Panc1 (cell line): ENCODE data around the gene GPX7. TPM values are rescaled to one million over a fixed set of nuclear protein-coding genes. Genes with fewer than 3 reads are reported as not detected.

Source experiments
- ATAC-seq: fragments of 200-7000 bp; cut with Tn5 transposase; 2 replicates; pipeline ENCODE4 v1.9.1; 2020; ENCODE audit warnings: mild to moderate bottlenecking, moderate library complexity
- BruUV-seq: library from RNA; stranded (reverse); fragments of 400-500 nt; replicated peaks from 2 replicates; lab custom pipeline; 2021; lab: Mats Ljungman, UMichigan
- CTCF ChIA-PET: fragments of 300-600 bp; sonication (Branson Sonifier 250); formaldehyde crosslinking; loops from one replicate; lab custom pipeline; 2022; ENCODE audit warnings: antibody characterized with exemption; lab: Charles Lee
- POLR2A ChIA-PET: fragments of 300-600 bp; sonication (Branson Sonifier 250); formaldehyde crosslinking; loops from one replicate; lab custom pipeline; 2022; ENCODE audit warnings: antibody characterized with exemption; lab: Charles Lee
- DNase-seq: peaks from one replicate; pipeline ENCODE4 v3.0.0-alpha.2; 2010; ENCODE audit warnings: low read depth, low spot score
- H3K27ac ChIP-seq: 2 replicates; pipeline ENCODE4 v1.5.1; 2011; ENCODE audit warnings: mild to moderate bottlenecking, low read length, inconsistent platforms
- H3K27me3 ChIP-seq: fragments of 200-500 bp; sonication (Bioruptor generic); 2 replicates; pipeline ENCODE4 v1.6.0; 2014; ENCODE audit warnings: low read length, inconsistent platforms; ENCODE audit not compliant: control insufficient read depth, insufficient read depth
- H3K36me3 ChIP-seq: fragments of 200-500 bp; sonication (Bioruptor generic); 2 replicates; pipeline ENCODE4 v1.5.1; 2014; ENCODE audit warnings: inconsistent platforms, mild to moderate bottlenecking, low read length, moderate library complexity; ENCODE audit not compliant: control insufficient read depth, insufficient read depth
- H3K4me1 ChIP-seq: 2 replicates; pipeline ENCODE4 v1.5.1; 2011; ENCODE audit warnings: inconsistent platforms, mild to moderate bottlenecking, low read length, moderate library complexity; ENCODE audit not compliant: control insufficient read depth, insufficient read depth
- H3K4me3 ChIP-seq, 2 experiments: 2 replicates each; pipeline ENCODE4 v1.5.1; 2011 to 2012; ENCODE audit warnings: low read depth in 2 of 2, low read length in 2 of 2, mild to moderate bottlenecking in 2 of 2, inconsistent platforms in 1 of 2, moderate library complexity in 1 of 2
- H3K9me3 ChIP-seq: fragments of 200-500 bp; sonication (Bioruptor generic); 2 replicates; pipeline ENCODE4 v1.5.1; 2014; ENCODE audit warnings: low read depth, mild to moderate bottlenecking, inconsistent platforms, low read length, moderate library complexity; ENCODE audit not compliant: control insufficient read depth, insufficient read depth
- CTCF ChIP-seq: fragments of 450-650 bp; IDR thresholded peaks from 2 replicates; pipeline ENCODE4 v1.5.1; 2017; ENCODE audit warnings: mild to moderate bottlenecking
- POLR2AphosphoS5 ChIP-seq: IDR thresholded peaks from 2 replicates; pipeline ENCODE4 v1.6.1; 2012; ENCODE audit warnings: mild to moderate bottlenecking, low read depth, low read length, moderate library complexity
- REST ChIP-seq, 2 experiments: IDR thresholded peaks; 2 replicates each; pipeline ENCODE4 v1.6.1; 2011 to 2012; ENCODE audit warnings: low read depth in 2 of 2, control low read depth in 1 of 2, low read length in 1 of 2, mild to moderate bottlenecking in 1 of 2, moderate library complexity in 1 of 2; ENCODE audit not compliant: insufficient read depth in 1 of 2
- SIN3A ChIP-seq: IDR thresholded peaks from 2 replicates; pipeline ENCODE4 v1.6.1; 2012; ENCODE audit warnings: low read depth, mild to moderate bottlenecking, low read length, moderate library complexity, borderline replicate concordance; ENCODE audit not compliant: insufficient read depth
- TCF7L2 ChIP-seq: IDR thresholded peaks from 2 replicates; pipeline ENCODE4 v1.6.1; 2011; ENCODE audit warnings: mild to moderate bottlenecking, low read depth, low read length, inconsistent platforms
- in situ Hi-C: cut with HindIII; loops from 2 replicates; pipeline ENCODE4 v1.10.0; 2016; ENCODE audit warnings: low sequenced_read_pairs, low pct_unique_long_range_greater_than_20kb
- intact Hi-C: fragments of 100-400 bp; cut with micrococcal nuclease; formaldehyde crosslinking; loops from one replicate; pipeline ENCODE4 v1.10.0; 2022; ENCODE audit not compliant: unreplicated experiment
- total RNA-seq: library from RNA; stranded (reverse); gene quantifications from one replicate; pipeline ENCODE4 v1.2.1, GENCODE V29; 2021; ENCODE audit not compliant: unreplicated experiment

Gene GPX7
- total RNA-seq, 1 experiment from 2014 or later = 11.2 TPM

- ChIA-PET CTCF (no interaction called here), POLR2A (no interaction called here)
- no peak for TF ChIP-seq TCF7L2
- TF ChIP-seq POLR2AphosphoS5 = no peak
- TF ChIP-seq SIN3A = no peak
- TF ChIP-seq CTCF = no peak
- no peak for TF ChIP-seq REST (IDR thresholded peaks at IDR 0.05; ENCODE audit: insufficient read depth in 1 of 2, low read depth in 2 of 2, low read length in 1 of 2)
- Histone ChIP-seq H3K36me3 (no peaks in the 10 kb centered on the region), H3K4me3 (no peak overlapping the region), H3K9me3 (no peaks in the 10 kb centered on the region), H3K27me3 (no peaks in the 10 kb centered on the region), H3K27ac (no peak overlapping the region), H3K4me1 (no peaks in the 10 kb centered on the region)
- in situ Hi-C loops = no loop called here
- no peak for DNase-seq
- intact Hi-C loops = no loop called here
- ATAC-seq = no peak
- no TSS peak for BruUV-seq
These were observed 49.7 kb downstream of the GPX7 start for GRCh38 chr1:52651904-52652303.

- H3K4me1 ChIP-seq = no peaks in the 10 kb centered on the region
- ChIA-PET POLR2A (no interaction called here), CTCF (interaction anchor here (0.8 kb wide), 1 partner anchor 20 kb away, joined by 8 read pairs; no protein-coding TSS in a partner anchor)
- intact Hi-C loops = no loop called here
- in situ Hi-C loops = no loop called here
- TF ChIP-seq POLR2AphosphoS5 = no peak
- TF ChIP-seq REST (IDR thresholded peaks at IDR 0.05; ENCODE audit: insufficient read depth in 1 of 2, low read depth in 2 of 2, low read length in 1 of 2) = no peak
- no peak for TF ChIP-seq SIN3A
- TF ChIP-seq TCF7L2 = no peak
- H3K27me3 ChIP-seq = no peaks in the 10 kb centered on the region
- H3K27ac ChIP-seq = no peak overlapping the region
- H3K4me3 ChIP-seq = no peak overlapping the region
- no TSS peak for BruUV-seq
- no peaks in the 10 kb centered on the region for H3K36me3 ChIP-seq
- no peak for DNase-seq
- no peaks in the 10 kb centered on the region for H3K9me3 ChIP-seq
- ATAC-seq = no peak
These were observed 51.2 kb downstream of the GPX7 start for GRCh38 chr1:52653207-52653849.
